Mesendoderm (in vitro differentiated cells): ENCODE results near the gene GAK.

ENCODE experiments used
- DNase-seq: peaks from one replicate; pipeline ENCODE4 v3.0.0; 2013
- H2AK5ac ChIP-seq: 2 replicates; pipeline ENCODE4 v1.6.1; 2013; ENCODE audit warnings: low read length, inconsistent platforms
- H2BK120ac ChIP-seq: 2 replicates; pipeline ENCODE4 v1.6.1; 2013; ENCODE audit warnings: low read depth, mild to moderate bottlenecking, low read length, moderate library complexity, mixed read lengths
- H2BK15ac ChIP-seq: replicated peaks from 2 replicates; pipeline ENCODE4 v1.6.1; 2013; ENCODE audit warnings: low read depth, mild to moderate bottlenecking, moderate library complexity
- H2BK5ac ChIP-seq: 2 replicates; pipeline ENCODE4 v1.6.1; 2013; ENCODE audit warnings: low read length, inconsistent platforms
- H3K18ac ChIP-seq: 2 replicates; pipeline ENCODE4 v1.6.1; 2013; ENCODE audit warnings: mild to moderate bottlenecking, low read length, mixed read lengths
- H3K23ac ChIP-seq: one replicate; pipeline ENCODE4 v1.6.1; 2013; ENCODE audit warnings: low read length
- H3K27ac ChIP-seq: 2 replicates; pipeline ENCODE4 v1.5.1; 2013; ENCODE audit warnings: low read depth, mild to moderate bottlenecking, inconsistent platforms, low read length, moderate library complexity
- H3K27me3 ChIP-seq: 2 replicates; pipeline ENCODE4 v1.6.1; 2013; ENCODE audit warnings: low read length, control low read depth, mild to moderate bottlenecking, inconsistent platforms; ENCODE audit not compliant: insufficient read depth, poor library complexity
- H3K36me3 ChIP-seq: 2 replicates; pipeline ENCODE4 v1.6.1; 2013; ENCODE audit warnings: low read length, inconsistent platforms; ENCODE audit not compliant: control insufficient read depth, insufficient read depth
- H3K4ac ChIP-seq: one replicate; pipeline ENCODE4 v1.6.1; 2013; ENCODE audit warnings: low read depth, mild to moderate bottlenecking, low read length, moderate library complexity
- H3K4me1 ChIP-seq: 2 replicates; pipeline ENCODE4 v1.6.1; 2013; ENCODE audit warnings: low read depth, low read length, inconsistent platforms; ENCODE audit not compliant: control insufficient read depth
- H3K4me2 ChIP-seq: 2 replicates; pipeline ENCODE4 v1.6.1; 2013; ENCODE audit warnings: low read length
- H3K4me3 ChIP-seq: 2 replicates; pipeline ENCODE4 v1.5.1; 2013; ENCODE audit warnings: mild to moderate bottlenecking, low read length
- H3K56ac ChIP-seq: one replicate; pipeline ENCODE4 v1.6.1; 2013; ENCODE audit warnings: low read length
- H3K79me1 ChIP-seq: 2 replicates; pipeline ENCODE4 v1.6.1; 2013; ENCODE audit warnings: low read length, inconsistent platforms
- H3K79me2 ChIP-seq: 2 replicates; pipeline ENCODE4 v1.6.1; 2013; ENCODE audit warnings: mild to moderate bottlenecking, low read length; ENCODE audit not compliant: control insufficient read depth, insufficient read depth
- H3K9ac ChIP-seq: 2 replicates; pipeline ENCODE4 v1.6.1; 2013; ENCODE audit warnings: low read length, inconsistent platforms
- H4K5ac ChIP-seq: one replicate; pipeline ENCODE4 v1.6.1; 2013; ENCODE audit warnings: low read length
- H4K8ac ChIP-seq: one replicate; pipeline ENCODE4 v1.6.1; 2013; ENCODE audit warnings: low read depth, mild to moderate bottlenecking, control low read depth, low read length, moderate library complexity
- WGBS: extraction: QIAGEN DNeasy Blood & Tissue Kit; methylation state at CpG from one replicate; pipeline ENCODE4 v1.1.7; 2013; ENCODE audit warnings: low lambda C conversion rate, missing lambda C conversion rate; ENCODE audit not compliant: insufficient coverage; ENCODE audit errors: extremely low coverage; 5-methylcytosine and 5-hydroxymethylcytosine counted together

GAK gene

DNA sequence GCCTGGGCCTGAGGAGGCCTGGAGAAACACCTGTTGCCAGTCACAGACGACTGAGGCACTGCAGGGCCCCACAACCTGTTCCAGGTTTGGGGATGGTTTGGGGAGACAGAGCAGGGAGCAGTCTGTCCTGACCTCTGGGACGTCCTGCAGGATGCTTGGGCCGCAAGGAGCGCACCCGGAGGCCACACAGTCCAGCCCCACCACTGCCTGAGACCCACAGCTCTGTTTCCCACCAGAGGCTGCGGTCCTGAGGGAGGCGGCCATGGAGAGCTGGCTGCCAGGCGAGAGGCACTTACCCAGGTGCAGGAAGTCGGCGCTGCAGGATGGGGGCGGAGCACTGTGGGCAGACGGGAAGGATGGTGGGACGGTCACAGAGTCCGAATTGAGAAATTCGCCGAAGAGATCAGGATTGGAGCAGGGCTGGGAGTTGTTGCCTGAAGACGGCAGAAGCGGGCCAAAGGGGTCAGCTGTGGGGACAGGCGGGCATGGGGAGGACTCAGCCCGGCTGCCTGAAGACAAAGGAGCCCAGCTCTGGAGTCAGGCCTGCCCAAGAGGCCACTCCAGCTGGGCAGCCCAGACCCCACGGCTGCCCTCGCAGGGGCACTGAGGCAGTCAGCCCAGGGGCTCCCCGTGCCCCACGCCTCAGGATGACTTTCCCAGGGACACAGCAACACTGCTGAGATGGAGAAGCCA, 65.9 kb downstream of the GAK start:
- Histone ChIP-seq H3K9ac (no peak overlapping the region), H3K79me2 (no peaks in the 10 kb centered on the region), H2BK120ac (no peak overlapping the region), H3K18ac (no peak overlapping the region), H3K36me3 (peaks cover 13% of the 10 kb centered on the region), H3K4me3 (no peak overlapping the region), H3K27ac (no peak overlapping the region), H2BK15ac (no peak overlapping the region), H4K5ac (no peak overlapping the region), H3K4ac (no peak overlapping the region), H4K8ac (no peak overlapping the region), H2BK5ac (no peak overlapping the region), H3K79me1 (no peaks in the 10 kb centered on the region), H3K27me3 (no peaks in the 10 kb centered on the region), H3K23ac (no peak overlapping the region), H3K56ac (no peak overlapping the region), H3K4me1 (no peaks in the 10 kb centered on the region), H2AK5ac (no peak overlapping the region), H3K4me2 (no peak overlapping the region)
- no peak for DNase-seq
- WGBS, result no CpG with 5 or more reads among the region's 24 CpGs

DNA sequence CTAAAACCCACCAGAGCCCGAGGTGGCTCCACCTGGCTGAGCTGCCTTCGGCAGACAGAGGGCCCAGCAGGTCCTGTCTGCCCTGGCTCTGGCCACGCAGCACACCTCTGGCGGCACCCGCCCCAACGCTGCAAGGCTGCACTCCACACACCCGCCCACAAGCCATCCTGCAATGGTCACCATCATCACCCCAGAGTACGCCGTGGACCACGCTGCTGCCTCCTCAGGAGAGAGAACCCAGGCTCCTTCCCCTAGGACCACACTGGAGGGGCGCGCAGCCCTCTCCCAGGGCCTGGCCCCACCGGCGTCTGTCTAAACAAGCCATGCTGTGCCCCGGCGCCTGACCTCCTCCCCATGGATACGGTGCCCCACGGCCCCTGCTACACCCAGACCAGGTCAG, 66.5 kb downstream of the GAK start:
- peaks cover 13% of the 10 kb centered on the region for H3K36me3 ChIP-seq
- H3K79me1 ChIP-seq, result no peaks in the 10 kb centered on the region
- no CpG with 5 or more reads among the region's 18 CpGs for WGBS

GRCh38 chr4:865121-865465, 67.0 kb downstream of the GAK start:
- H2AK5ac ChIP-seq, result no peak overlapping the region
- H3K4me2 ChIP-seq, result no peak overlapping the region
- DNase-seq, result no peak
- peaks cover 13% of the 10 kb centered on the region for H3K36me3 ChIP-seq
- no peak overlapping the region for H3K4ac ChIP-seq
- H3K79me2 ChIP-seq, result no peaks in the 10 kb centered on the region
- H3K9ac ChIP-seq, result no peak overlapping the region
- no peaks in the 10 kb centered on the region for H3K79me1 ChIP-seq
- no peak overlapping the region for H3K18ac ChIP-seq
- H3K27ac ChIP-seq, result no peak overlapping the region
- H4K8ac ChIP-seq, result no peak overlapping the region
- H2BK5ac ChIP-seq, result no peak overlapping the region
- H3K23ac ChIP-seq, result no peak overlapping the region
- H3K27me3 ChIP-seq, result no peaks in the 10 kb centered on the region
- no CpG with 5 or more reads among the region's 11 CpGs for WGBS
- H3K4me3 ChIP-seq, result no peak overlapping the region
- no peaks in the 10 kb centered on the region for H3K4me1 ChIP-seq
- no peak overlapping the region for H2BK15ac ChIP-seq
- H2BK120ac ChIP-seq, result no peak overlapping the region
- H3K56ac ChIP-seq, result no peak overlapping the region
- no peak overlapping the region for H4K5ac ChIP-seq

More for the DNA sequence above, 66.5 kb downstream of the GAK start:
- Histone ChIP-seq H3K4me2 (no peak overlapping the region), H2AK5ac (no peak overlapping the region), H2BK15ac (no peak overlapping the region), H3K23ac (no peak overlapping the region), H3K18ac (no peak overlapping the region), H3K4me3 (no peak overlapping the region), H4K5ac (no peak overlapping the region), H4K8ac (no peak overlapping the region), H2BK120ac (no peak overlapping the region), H3K56ac (no peak overlapping the region), H2BK5ac (no peak overlapping the region), H3K4ac (no peak overlapping the region), H3K4me1 (no peaks in the 10 kb centered on the region), H3K27me3 (no peaks in the 10 kb centered on the region), H3K9ac (no peak overlapping the region), H3K27ac (no peak overlapping the region), H3K79me2 (no peaks in the 10 kb centered on the region)
- no peak for DNase-seq

- Histone ChIP-seq H4K8ac (no peak overlapping the region), H3K4me1 (no peaks in the 10 kb centered on the region), H3K79me2 (no peaks in the 10 kb centered on the region), H2BK15ac (no peak overlapping the region), H3K4ac (no peak overlapping the region), H3K36me3 (peaks cover 9% of the 10 kb centered on the region), H3K4me2 (no peak overlapping the region), H3K56ac (no peak overlapping the region), H2BK5ac (no peak overlapping the region), H3K18ac (no peak overlapping the region), H3K27ac (no peak overlapping the region), H3K27me3 (no peaks in the 10 kb centered on the region), H3K9ac (no peak overlapping the region), H3K79me1 (no peaks in the 10 kb centered on the region), H3K23ac (no peak overlapping the region), H4K5ac (no peak overlapping the region), H2AK5ac (no peak overlapping the region), H3K4me3 (no peak overlapping the region), H2BK120ac (no peak overlapping the region)
- WGBS, result no CpG with 5 or more reads among the region's 42 CpGs
- no peak for DNase-seq
Observed at GRCh38 chr4:864456-865120, 67.5 kb downstream of the GAK start.

DNA sequence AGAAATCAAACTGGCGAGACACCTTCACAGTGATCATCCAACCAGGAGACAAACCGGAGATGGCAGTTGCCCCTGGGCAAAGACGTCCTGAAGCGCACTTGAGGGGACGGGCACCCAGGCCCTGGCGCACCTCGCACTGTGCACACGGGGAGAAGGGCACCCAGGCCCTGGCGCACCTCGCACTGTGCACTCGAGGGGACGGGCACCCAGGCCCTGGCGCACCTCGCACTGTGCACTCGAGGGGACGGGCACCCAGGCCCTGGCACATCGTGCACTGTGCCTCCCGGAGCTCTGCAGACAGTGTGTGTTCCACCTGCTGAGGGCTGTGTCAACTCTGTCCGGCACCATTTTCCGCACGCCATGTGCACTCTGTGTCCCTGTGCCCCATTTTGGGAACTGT, 71.6 kb downstream of the GAK start:
- no peak overlapping the region for H3K27ac ChIP-seq
- no peak overlapping the region for H3K23ac ChIP-seq
- H3K4me3 ChIP-seq, result no peak overlapping the region
- no peaks in the 10 kb centered on the region for H3K79me1 ChIP-seq
- WGBS, result no CpG with 5 or more reads among the region's 21 CpGs
- no peaks in the 10 kb centered on the region for H3K79me2 ChIP-seq
- H3K27me3 ChIP-seq, result no peaks in the 10 kb centered on the region
- H3K4ac ChIP-seq, result no peak overlapping the region
- no peak overlapping the region for H2BK5ac ChIP-seq
- no peak overlapping the region for H2AK5ac ChIP-seq
- H2BK120ac ChIP-seq, result no peak overlapping the region
- no peak for DNase-seq
- no peak overlapping the region for H3K56ac ChIP-seq
- H2BK15ac ChIP-seq, result no peak overlapping the region
- no peak overlapping the region for H4K8ac ChIP-seq
- H3K4me1 ChIP-seq, result no peaks in the 10 kb centered on the region
- H3K9ac ChIP-seq, result no peak overlapping the region
- no peak overlapping the region for H4K5ac ChIP-seq
- no peak overlapping the region for H3K18ac ChIP-seq
- peaks cover 6% of the 10 kb centered on the region for H3K36me3 ChIP-seq
- no peak overlapping the region for H3K4me2 ChIP-seq

DNA sequence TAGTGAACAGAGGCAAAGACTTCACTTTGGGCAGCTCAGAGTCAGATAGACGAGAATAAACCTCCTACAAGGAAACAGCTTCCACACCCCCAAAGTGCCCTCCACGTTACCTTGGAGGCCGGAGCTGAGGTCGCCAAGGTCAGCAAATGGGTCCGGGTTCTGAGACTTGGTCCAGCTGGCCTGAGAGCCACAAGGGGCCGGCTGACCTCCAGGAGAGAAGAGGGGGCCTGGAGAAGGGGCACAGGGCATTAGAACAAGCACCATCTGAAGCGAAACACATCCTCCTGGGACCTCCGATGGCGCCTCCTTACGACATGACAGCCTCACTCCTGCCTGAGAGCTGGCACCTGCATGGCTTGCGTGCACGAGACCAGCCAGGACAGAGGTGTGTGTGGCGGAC, 72.6 kb downstream of the GAK start:
- no CpG with 5 or more reads among the region's 13 CpGs for WGBS

More for the DNA sequence above, 72.6 kb downstream of the GAK start:
- Histone ChIP-seq H3K79me2 (no peaks in the 10 kb centered on the region), H3K27me3 (no peaks in the 10 kb centered on the region), H3K9ac (no peak overlapping the region), H3K4ac (no peak overlapping the region), H3K18ac (no peak overlapping the region), H4K5ac (no peak overlapping the region), H4K8ac (no peak overlapping the region), H3K56ac (no peak overlapping the region), H3K4me2 (no peak overlapping the region), H2BK5ac (no peak overlapping the region), H2BK120ac (no peak overlapping the region), H3K4me1 (no peaks in the 10 kb centered on the region), H2BK15ac (no peak overlapping the region), H2AK5ac (no peak overlapping the region), H3K4me3 (no peak overlapping the region), H3K23ac (no peak overlapping the region), H3K36me3 (peaks cover 6% of the 10 kb centered on the region), H3K27ac (no peak overlapping the region), H3K79me1 (no peaks in the 10 kb centered on the region)
- DNase-seq, result no peak
